Stimulated activated CD4-positive, alpha-beta T cell treated with anti-CD3 and anti-CD28 coated beads, Interleukin-4, amount 100 ng/mL, for 48 hours (primary cell): Measurements from ENCODE around the gene HS1BP3.

ENCODE experiments used
- DNase-seq, 2 donors: peaks; one replicate each; pipeline ENCODE4 v3.0.0-alpha.2; 2020; ENCODE audit warnings: low read depth in 2 of 2

Gene HS1BP3

DNA sequence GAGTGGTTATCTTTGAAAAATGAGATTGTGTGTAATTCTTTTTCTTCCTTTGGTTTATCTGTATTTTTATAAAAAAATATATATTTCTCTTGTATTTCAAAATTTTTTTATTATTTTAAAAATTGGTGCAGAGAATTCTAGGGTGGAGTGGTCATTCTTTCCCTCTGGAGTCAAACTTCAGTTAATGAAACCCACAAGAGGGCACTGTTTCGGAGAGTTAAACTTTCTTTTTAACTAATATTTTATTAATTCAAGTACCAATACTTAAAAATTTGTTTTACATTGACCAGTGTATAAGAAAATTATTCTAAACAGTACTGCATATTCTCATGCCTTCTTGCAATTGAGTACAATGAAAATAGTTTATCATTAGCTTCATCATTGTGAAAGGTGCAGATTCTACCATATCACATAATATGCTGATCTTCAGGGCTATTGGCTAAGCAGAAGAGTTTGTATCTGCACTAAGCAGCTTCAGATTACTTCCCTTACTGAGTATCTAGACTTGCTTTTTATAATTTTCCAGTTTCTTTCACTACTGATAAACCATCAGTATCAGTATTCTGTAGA is 50.1 kb downstream of the HS1BP3 start:
- no peak for DNase-seq

DNA sequence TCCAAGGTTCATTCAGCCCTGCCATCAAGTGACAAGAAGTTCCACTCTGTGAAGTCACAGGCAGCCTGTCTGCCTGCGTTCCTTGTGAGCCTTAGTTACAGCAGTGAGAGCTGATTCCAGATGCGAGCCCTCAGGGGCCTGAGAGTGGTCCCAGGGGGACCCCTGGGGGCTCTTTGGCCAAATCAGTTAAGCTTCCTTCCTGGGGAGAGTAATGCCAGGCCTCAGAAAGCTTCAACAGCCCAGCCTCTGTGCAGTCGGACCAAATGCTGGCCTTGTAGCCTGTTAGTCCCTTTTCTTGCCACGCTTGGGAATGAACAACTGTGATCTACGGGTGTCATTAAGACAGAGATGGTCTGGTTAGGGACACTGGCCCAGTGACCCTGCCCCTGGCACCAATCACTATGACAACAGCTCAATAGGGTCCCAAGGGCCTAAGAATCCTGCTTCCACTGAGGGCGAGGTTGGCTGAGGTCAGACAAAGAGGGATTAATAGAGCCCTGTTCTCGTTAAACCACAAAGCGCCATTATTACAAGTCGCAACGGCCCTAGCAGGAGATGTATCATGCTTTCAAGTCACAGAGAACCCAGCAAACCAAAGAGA is 50.9 kb downstream of the HS1BP3 start:
- no peak for DNase-seq

DNA sequence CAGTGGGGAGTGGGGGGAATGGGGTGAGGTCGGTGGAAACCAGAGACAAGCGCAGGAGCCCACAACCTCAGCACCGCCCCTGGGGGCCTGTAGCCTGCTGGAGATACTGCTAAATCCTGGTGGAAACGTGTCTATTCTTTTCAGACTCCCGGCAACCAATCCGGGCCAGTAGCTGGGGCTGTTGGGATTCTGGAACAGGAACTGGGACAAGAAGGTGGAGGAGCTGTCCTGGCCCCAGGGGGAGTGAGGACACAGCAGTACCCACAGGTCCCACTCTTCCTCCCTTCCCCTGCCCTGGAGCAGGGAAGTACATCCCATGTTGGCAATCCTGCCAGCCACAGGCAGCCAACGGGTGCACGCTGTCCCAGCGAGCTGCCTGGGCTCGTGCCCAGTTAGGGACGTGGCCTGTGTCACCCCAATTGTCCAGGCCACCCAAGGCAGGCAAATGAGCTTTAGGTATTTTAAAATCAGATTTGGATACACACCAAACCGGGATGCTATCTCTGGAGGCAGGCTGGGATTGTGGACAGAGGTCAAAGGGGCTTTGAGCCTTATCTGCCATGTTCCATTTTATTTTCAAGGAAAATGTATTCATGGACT is 51.8 kb downstream of the HS1BP3 start:
- DNase-seq: no peak

DNA sequence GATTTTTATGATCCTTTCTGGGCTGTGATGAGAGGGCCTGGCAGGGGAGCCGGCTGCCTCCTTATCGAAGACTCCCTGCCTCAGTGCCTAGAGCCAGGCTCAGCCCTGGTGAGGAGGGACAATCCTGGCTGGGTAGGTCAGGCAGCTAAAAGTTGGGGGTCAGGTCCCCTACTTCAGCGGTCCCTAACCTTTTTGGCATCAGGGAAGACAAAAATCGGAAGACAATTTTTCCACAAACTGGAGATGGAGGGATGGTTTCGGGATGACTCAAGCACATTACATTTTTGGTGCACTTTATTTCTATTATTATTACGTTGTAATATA is 53.1 kb downstream of the HS1BP3 start:
- no peak for DNase-seq

DNA sequence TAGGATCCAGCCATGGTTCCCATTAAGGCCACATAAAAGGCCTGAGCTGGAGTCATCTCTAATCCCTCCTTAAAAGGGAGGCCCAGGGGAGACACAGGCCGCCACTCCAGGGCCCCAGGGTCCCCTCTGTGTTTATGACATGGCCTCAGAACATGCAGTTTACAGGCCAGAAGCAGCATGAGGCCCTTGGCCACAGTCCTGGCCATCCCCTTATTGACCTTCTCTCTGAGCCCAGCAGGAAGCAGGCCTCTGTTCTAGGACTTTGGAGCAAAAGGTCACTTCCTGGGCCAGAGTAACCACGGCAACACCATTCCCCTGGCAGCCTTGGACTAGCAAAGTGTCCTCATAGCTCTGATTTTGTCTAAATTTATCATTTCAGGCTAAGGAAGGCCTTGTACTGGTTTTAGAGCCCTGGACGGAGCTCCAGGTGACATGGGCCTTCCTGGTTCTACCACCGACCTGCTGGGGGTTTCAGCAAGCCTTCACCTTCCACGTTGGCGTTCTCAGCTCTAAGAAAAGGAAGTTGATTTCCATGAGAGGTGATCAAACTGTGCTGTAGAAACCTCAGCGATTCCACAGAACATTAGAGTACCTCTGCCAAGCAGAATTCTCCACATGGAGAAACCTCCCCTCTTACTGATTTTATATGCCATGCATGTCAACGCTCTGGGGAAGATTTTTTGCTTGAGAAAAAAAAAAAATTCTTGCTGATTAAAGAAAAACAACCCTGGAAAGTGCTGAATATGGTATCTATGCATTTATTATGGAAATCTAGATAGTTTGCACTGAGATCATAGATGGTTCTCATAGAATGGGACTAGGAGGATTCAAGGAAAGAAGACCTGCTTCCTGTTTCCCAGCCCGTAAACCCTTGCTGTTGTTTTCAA is 53.7 kb downstream of the HS1BP3 start:
- no peak for DNase-seq

DNA sequence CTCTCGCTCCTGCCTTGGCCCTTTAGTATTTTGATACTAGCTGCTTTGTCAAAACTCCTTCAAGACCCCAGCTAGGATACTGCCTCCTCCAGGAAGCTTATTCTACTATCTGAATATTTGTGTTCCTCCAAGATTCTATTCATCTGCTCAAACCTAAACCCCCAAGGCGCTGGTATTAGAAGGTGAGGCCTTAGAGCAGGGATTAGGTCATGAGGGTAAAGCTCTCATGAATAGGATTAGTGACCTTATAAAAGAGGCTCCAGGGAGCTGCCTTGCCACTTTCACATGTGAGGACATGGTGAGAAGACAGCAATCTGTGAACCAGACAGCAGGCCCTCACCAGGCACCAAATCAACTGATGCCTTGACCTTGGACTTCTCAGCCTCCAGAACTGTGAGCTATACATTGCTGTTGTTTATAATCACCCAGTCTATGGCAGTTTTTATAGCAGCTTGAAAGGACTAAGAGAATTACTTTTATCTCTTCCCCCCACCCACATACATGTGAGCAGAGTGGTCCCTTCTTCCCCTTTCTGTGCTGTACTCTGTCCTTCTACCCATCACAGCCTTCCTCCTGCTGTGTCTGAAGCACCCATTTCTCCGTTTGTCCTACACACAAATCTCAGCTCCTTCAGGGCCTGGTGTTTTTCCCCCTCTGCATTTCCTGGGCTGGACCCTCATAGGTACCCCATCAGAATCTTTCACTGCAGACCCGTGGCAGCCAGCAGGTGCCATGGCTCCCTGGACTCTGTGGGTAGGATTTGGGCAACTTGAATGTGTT is 54.5 kb downstream of the HS1BP3 start:
- no peak for DNase-seq

DNA sequence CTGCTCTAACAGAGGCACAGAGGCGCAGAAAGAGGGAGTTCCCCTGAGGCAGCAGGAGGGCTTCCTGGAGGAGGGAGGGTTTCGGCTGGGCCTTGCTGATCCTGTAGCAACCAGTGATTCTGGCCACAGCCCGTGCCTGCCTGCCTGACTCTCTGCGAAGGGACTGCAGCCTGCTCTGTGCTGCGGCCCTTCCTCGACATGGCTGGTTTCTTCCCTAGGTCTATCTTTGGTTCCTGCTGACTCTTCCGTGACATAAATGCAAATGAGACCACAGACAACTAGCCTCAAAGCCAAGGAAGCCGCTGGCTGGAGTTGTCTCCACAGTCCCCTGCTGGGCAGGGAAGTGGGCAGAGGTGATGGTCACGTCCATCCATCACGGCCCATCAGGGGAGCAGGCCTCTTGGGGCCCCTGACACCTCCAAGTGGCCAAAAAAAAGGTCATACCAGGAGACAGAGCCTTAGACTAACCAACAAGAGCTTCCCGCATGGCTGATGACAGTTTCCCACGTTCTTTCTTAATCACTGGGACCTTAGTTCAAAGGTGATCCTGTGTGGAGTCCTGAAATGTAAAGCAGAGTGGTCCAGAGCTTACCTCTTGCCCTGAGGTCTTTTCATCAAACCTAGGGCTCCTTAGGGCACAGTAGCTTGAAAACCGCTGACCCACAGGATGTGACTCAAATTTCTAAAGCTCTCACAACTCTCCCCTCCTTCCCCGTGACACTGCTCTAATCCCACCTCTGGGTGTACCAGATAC is 55.3 kb downstream of the HS1BP3 start:
- no peak for DNase-seq

DNA sequence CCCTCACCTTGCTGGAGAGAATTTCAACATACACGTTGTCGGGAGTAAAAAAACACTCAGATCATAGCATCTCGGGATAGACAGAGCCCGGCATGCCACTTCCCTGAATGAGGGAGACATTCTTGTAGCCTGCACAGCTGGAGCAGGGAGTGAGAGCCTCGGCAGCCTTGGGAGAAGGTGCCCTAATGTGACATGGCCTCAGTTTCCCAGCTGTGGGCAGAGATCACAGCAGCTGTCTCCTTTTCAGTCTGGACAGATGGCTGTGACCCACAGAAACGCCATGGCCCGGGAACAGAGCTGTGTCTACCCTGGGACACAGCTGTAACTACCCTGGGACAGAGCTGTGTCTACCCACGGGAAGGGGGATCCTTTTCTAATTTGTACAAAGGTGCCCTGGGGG is 55.9 kb downstream of the HS1BP3 start:
- DNase-seq: no peak

DNA sequence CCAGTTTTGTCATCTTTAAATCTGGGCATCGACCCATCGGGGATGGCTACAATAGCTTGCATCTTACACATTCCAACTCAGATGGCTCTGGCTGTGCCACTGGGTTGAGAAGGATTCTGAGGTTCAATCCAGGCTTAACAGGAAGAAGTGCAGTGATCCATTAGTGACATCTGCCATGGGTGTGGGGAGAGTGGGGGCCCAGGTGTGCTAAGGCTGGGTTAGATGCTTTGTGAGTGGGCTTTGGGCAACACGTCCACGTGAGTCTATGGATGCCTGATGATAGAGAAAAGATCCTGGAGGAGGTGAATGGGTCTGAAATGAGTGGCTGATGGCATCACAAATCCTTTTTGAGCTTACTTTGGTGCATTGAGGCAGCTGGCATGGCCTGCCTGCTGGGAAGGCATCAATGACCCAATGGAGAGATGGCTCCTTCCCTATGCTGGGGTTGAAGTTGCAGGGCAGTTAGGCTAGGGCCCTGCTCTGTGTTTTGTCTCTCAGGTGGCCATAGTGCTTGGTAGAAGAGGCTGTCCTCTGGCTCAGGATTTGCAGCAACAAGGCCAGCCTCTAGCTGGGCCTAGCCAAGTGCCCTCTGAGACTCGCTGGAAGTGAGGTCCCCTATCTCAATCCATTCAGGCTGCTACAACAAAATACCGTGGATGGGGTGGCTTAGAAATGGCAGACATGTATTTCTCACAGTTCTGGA is 56.7 kb downstream of the HS1BP3 start:
- no peak for DNase-seq

DNA sequence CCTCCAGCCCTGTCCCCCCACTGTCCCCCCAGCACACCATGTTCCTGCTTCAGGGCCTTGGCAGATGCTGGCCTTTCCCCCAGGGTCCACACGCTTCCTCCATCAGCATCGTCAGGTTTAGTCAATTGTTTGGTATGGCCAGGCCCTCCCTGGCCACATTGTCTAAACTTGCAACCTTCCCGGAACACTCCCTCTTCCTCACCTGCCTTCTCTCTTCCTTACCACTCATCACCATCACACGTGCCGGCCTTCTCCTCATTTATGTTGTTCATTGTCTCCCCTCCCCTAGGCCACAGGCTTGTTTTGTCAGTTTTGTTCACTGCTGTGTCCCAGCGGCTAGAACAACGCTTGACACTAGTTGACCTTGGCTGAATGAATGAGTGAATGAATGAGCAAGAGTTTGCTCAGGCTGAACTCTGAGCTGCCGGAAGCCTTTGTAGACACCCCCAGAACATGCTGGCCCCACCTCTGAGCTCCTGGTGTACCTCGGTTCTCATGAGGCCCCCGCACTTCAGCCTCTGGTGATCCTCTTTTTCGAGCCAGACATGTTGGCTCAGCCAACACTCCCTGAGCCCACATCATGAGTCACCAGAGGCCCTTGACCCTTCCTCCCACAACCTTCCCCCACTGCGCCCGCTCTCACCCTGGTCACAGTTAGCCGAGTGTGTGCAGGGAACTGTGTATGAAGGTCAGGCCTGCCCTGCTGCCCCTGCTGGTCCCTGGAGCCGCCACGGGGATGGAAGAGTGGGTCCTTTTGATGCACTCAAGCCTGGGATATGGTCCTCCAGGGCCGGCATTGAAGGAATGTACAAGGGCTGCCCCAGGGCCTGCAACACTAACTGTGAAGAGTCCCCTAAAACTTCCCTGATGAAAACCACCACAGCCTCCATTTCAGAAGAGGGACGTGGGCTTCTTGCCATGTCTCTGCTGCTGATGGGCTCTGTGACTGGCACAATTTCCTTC is 57.5 kb downstream of the HS1BP3 start:
- no peak for DNase-seq

DNA sequence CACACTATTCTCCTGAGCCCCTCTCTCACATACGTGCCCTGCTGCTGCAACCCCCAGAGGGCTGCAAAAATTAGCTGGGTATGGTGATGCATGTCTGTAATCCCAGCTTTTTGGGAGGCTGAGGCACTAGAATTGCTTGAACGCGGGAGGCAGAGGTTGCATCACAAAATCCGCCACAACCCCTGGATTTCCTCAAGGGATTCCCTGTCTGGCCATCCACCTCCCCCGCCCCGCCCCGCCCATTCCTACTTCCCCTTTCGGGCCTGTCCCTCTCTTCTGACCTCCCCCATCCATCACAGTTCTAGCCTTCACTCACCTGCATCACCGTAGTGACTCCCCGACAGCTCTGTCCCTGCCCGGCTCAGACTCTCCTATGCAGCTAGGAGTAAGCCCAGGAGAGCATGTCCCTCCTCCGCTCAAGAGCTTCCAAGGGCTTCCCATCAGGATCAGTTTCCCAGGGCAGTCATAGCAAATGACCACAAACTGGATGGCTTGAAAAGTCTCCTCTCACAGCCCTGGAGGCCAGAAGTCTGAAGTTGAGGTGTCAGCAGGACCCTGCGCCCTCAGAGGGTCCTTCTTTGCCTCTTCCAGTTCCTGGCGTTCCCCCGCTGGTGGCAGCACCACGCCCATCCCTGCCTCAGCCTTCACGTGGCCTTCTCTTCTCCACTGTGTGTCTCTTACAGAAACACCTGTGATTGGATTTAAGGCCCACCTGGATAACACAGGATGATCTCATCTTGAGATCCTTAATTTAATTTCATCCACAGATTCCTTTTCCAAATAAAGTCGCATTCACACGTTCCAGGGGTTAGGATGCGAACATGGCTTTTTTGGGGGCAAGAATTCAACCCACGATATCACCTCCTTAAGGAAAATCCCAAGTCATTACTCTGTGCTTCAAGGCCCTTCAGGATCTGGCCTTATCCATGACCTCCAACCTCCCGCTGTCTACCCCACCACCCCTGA is 58.5 kb downstream of the HS1BP3 start:
- no peak for DNase-seq

DNA sequence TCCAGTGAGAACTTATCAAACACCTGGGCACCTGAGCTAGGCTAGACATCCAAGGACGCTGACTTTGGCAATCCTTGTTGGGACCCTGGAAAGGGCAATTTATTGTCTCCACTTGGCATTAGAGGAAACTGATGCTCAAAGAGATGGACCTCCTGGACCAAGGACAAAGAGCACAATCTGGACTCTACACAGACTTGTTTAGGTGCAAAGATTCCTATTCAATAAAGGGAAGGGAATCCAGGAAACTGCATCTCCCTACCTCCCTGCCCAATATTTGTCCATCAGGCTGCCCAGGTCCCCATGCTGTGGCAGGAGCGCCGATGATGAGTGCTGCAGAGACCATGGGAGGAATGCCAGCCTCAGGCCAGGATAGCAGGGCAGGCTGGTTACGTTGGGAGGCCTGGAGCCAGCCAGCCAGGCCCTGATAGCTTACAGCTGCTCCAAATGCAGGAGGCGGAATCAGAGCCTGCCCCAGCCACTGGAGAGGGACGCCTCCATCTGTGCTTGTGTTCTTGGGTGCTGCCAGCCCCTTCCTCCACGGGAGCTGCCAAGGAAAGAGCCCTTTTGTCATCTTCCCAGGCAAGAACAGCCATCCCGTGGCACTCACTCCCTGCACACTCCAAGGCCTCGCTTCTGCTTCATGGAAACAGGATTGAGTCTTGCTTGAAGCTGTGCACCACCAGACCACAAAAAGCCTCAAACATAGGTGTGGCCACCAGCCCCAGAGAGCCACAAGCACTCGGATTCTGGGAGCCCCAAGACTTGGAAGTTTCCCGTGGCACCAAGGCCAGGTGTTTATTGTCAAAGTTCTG is 60.0 kb downstream of the HS1BP3 start:
- DNase-seq: no peak

DNA sequence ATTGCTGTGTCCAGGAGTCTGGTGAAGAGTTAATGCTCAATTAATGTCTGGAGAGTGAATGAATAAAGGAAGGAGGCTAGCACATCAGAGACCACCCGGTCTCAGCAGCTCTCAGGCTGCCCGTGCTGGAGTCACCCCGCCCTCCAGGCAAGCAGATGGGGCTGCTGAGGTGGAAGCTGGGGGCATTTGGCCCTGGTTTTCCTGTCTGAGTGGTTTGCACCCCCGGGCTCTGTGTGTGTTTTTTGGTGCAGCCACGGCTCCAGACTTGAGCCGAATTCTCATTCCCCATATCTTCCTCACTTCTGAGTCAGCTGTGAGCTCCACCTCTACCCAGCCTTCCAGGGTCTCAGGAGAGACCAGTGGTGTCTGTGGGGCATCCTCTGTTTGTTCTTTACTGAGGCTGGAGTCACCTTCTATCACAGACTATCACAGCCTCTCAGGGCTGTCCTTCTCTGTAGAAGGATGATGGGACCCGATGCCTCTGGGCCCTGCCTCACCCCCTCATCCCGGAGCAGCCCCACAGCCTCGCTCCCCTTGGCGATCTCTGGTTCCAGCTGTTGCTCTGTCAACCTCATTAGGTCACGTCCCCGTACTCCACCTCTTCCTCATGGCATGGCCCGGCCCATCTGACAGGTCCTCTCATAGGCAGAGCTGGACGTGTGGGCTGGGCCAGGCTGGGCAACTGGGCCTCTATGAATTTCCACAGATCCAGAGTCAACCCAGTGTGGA is 60.8 kb downstream of the HS1BP3 start:
- DNase-seq: no peak

DNA sequence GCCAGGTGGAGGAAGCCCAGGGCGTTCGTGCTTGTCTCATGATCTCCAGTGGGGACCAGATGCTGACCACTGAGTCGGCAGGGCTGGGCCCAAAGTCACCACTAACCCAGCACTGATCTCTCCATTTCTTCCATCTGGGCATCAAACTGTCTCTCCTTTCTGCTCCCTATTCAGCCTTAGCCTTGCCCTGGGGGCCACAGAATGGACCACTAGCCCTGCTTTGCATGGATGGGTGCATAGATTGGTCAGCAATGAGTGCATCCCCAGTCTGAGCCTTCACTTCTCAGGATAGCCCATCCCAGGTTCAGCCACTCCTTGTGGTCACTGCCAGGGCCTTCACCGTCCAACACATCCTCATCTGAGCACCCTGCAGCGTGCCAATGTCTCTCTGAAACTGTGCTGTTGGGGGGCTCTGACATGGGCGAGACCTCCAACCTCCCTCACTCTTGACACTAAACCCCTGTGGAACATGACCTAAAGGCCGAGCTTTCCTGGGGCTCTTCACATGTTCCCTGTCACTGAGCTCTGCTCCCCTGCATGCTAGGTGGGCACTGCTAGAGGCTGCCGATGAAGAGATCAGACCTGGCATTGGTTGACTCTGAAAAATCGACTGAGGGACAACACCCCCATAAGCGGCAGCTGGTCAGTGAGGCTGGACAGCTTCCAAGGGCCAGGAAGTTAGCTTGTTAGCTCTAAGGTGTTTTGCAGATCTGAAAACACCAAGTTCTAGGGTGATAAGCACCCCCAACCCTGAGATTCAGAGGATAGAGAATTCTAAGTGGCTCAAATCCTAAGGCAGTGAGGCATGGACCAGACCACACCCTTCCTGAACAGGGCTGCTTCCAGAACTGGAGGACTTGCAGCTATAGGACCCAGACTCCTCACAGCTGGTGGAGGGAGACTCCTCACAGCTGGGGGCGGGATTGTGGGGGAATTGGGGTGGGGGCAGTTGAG is 61.7 kb downstream of the HS1BP3 start:
- DNase-seq: no peak

DNA sequence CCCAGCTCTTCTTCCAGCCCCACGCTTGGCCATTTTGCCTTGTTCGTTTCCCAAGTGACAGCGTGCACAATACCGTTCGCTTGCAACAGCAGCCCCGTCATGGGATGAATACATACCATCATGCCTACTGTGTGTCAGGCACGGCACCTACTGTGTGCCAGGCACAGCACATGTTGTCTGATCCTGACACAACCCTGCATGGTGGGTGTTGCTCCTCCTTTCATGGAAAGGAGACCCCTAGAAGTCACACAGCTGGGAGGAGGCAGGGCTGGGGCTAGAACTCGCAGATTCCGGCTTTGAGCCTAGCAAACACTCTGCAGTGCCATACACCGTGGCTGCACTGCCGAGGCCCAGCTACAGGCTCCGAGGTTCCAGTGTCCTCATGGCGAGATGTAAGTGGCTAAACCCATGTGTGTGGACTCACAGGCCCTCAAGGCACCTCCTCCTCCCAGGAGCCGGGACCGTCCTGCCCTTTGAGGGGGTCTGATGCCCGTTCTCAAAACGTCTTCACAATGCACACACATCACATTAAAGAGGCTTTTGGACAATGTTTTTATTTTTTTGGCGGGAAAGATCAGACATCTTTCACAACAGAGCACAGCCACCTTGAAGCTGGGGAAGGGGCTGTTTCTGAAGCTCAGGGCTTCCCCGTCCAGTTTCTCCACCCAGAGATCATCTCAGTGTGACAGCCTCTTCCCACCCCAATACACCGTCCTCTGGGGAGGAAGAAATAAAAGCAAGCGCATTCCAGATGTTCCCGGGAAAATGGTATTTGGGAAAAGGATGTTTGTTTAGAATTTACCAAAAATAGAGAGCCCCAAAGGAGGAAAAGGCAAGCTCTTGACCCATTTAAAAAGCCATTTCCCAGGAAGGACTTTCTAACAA is 64.9 kb downstream of the HS1BP3 start:
- DNase-seq: no peak
